Epithelial cell of esophagus (primary cell): Measurements from ENCODE around the gene ZNF679.
"Not testable (repeated sequence)": the region's sequence is repeated elsewhere in the genome, so short reads cannot be mapped to it uniquely, and the experiment has no call there.

ENCODE experiments used
- DNase-seq: peaks from one replicate; pipeline ENCODE4 v3.0.0; 2010; ENCODE audit warnings: low read depth
- H3K4me3 ChIP-seq: 2 replicates; pipeline ENCODE4 v1.5.1; 2011; ENCODE audit warnings: mild to moderate bottlenecking, low read length, control low read depth
- CTCF ChIP-seq: IDR thresholded peaks from 2 replicates; pipeline ENCODE4 v1.5.1; 2011; ENCODE audit warnings: low read depth, mild to moderate bottlenecking, low read length, control low read depth, inconsistent platforms; ENCODE audit not compliant: insufficient read depth; ENCODE audit errors: missing control alignments

Gene ZNF679

GRCh38 chr7:64277630-64278029, 49.4 kb downstream of the ZNF679 start:
- no peak for TF ChIP-seq CTCF
- no peak for DNase-seq
- H3K4me3 ChIP-seq: no peak overlapping the region

- H3K4me3 ChIP-seq: no peak overlapping the region
- TF ChIP-seq CTCF: no peak
- no peak for DNase-seq
Observed at GRCh38 chr7:64294701-64295420, 66.6 kb downstream of the ZNF679 start.

- DNase-seq, H3K4me3 ChIP-seq: not testable (repeated sequence)
Observed at GRCh38 chr7:64297418-64297817, 69.1 kb downstream of the ZNF679 start.

- no peak overlapping the region for H3K4me3 ChIP-seq
- no peak for TF ChIP-seq CTCF
- peak; percentile 91 for DNase-seq
Observed at GRCh38 chr7:64300641-64301405, 72.5 kb downstream of the ZNF679 start.

GRCh38 chr7:64307254-64308015, 79.2 kb downstream of the ZNF679 start:
- H3K4me3 ChIP-seq: peak overlapping the region; percentile 60
- TF ChIP-seq CTCF: peak; percentile 14
- DNase-seq: peak; percentile 90

- no peak for TF ChIP-seq CTCF
- DNase-seq: no peak
- H3K4me3 ChIP-seq: peak overlapping the region; percentile 60
Observed at GRCh38 chr7:64308016-64308270, 79.7 kb downstream of the ZNF679 start.

- DNase-seq: peak; percentile 30
- H3K4me3 ChIP-seq: no peak overlapping the region
- no peak for TF ChIP-seq CTCF
Observed at GRCh38 chr7:64310426-64310825, 82.2 kb downstream of the ZNF679 start.
